Gastroesophageal sphincter (tissue), 3 donors: ENCODE measurements around the gene EPO.

Source experiments
- CTCF ChIP-seq, 4 experiments: fragments of 200-600 bp in 2 of 4; fragments of 450-650 bp in 2 of 4; sonication (generic) in 1 of 4; IDR thresholded peaks; one replicate each; pipeline ENCODE4 v1.5.1; 2017 to 2019; ENCODE audit warnings: antibody characterized with exemption in 4 of 4, mild to moderate bottlenecking in 2 of 4, moderate library complexity in 2 of 4
- EP300 ChIP-seq: sonication (generic); formaldehyde crosslinking; IDR thresholded peaks from one replicate; pipeline ENCODE4 v1.6.1; 2017; ENCODE audit warnings: antibody characterized with exemption, mild to moderate bottlenecking
- POLR2AphosphoS5 ChIP-seq: sonication (generic); formaldehyde crosslinking; IDR thresholded peaks from one replicate; pipeline ENCODE4 v1.6.1; 2017; ENCODE audit warnings: antibody characterized with exemption

GRCh38 chr7:100720671-100721504 is 620 bp downstream of the EPO start:
- TF ChIP-seq CTCF (IDR thresholded peaks at IDR 0.05) (no peak), POLR2AphosphoS5 (no peak), EP300 (no peak)
